GM18858 (cell line): ENCODE results near the gene ATOH8.
"Not testable (repeated sequence)": the region's sequence is repeated elsewhere in the genome, so short reads cannot be mapped to it uniquely, and the experiment has no call there.

Source experiments
- ATAC-seq: cut with Tn5 transposase; IDR thresholded peaks from one replicate; pipeline ENCODE4 v1.9.1; 2021; ENCODE audit not compliant: unreplicated experiment

Gene ATOH8

GRCh38 chr2:85826990-85827878 lies 73.4 kb downstream of the ATOH8 start:
- ATAC-seq: no peak

- ATAC-seq: no peak
Measured at GRCh38 chr2:85827879-85828569, 74.2 kb downstream of the ATOH8 start.

GRCh38 chr2:85828725-85829124 lies 74.9 kb downstream of the ATOH8 start:
- ATAC-seq: no peak

GRCh38 chr2:85829394-85829793 lies 75.6 kb downstream of the ATOH8 start:
- not testable (repeated sequence) for ATAC-seq

- no peak for ATAC-seq
Measured at GRCh38 chr2:85830645-85831044, 76.9 kb downstream of the ATOH8 start.

GRCh38 chr2:85831735-85832134 lies 77.9 kb downstream of the ATOH8 start:
- no peak for ATAC-seq

GRCh38 chr2:85834466-85834865 lies 80.7 kb downstream of the ATOH8 start:
- ATAC-seq: no peak
